IgD-negative memory B cell (primary cell): ENCODE measurements around the gene OR1E2. TPM values are rescaled to one million over a fixed set of nuclear protein-coding genes. Genes with fewer than 3 reads are reported as not detected.
A peak's percentile ranks its signal among the peaks of the same experiment; 100 is the strongest.
"Not testable (repeated sequence)": the region's sequence is repeated elsewhere in the genome, so short reads cannot be mapped to it uniquely, and the experiment has no call there.

Experiments
- H3K27ac Mint-ChIP-seq, 3 donors: one replicate each; pipeline ENCODE4 v1.8.0; 2020 to 2022; ENCODE audit warnings: mild to moderate bottlenecking in 3 of 3, mixed read lengths in 3 of 3, moderate library complexity in 1 of 3
- H3K27me3 Mint-ChIP-seq: one replicate; pipeline ENCODE4 v1.8.0; 2021; ENCODE audit warnings: mixed read lengths
- H3K36me3 Mint-ChIP-seq: one replicate; pipeline ENCODE4 v1.8.0; 2020; ENCODE audit warnings: mild to moderate bottlenecking, mixed read lengths
- H3K4me1 Mint-ChIP-seq, 3 donors: one replicate each; pipeline ENCODE4 v1.8.0; 2020 to 2022; ENCODE audit warnings: mixed read lengths in 3 of 3, mild to moderate bottlenecking in 1 of 3
- H3K4me3 Mint-ChIP-seq, 4 donors: one replicate each; pipeline ENCODE4 v1.8.0; 2020 to 2022; ENCODE audit warnings: mild to moderate bottlenecking in 4 of 4, mixed read lengths in 4 of 4, moderate library complexity in 3 of 4
- H3K9me3 Mint-ChIP-seq, 3 donors: one replicate each; pipeline ENCODE4 v1.8.0; 2020 to 2021; ENCODE audit warnings: mixed read lengths in 3 of 3, mild to moderate bottlenecking in 1 of 3
- polyA plus RNA-seq: library from polyadenylated mRNA; unstranded; fragments of 300-500 nt; fragmentation: Illumina TruSeq; gene quantifications from one replicate; pipeline ENCODE4 v1.2.3, GENCODE V29; 2021

The OR1E2 gene
- polyA plus RNA-seq, 1 donor from 2014 or later, result not detected

DNA sequence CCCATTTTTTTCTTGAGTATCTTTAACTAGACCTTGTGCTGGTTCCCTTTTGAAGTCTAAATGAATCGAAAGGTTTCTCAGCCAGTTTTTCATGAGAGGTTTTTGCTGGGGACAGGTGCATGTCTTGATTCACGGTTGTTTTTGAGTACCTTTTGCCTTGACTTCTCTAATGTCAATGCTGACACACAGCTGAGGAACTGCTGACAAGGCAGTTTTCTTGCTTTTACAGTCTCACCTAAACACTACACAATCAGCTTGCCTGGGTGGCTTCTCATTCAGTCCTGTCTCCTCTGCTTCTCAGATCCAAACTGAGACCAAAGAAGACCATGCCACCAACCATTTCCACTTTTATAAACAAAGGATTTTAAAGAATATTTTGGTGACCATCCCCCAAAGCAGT lies 15.4 kb downstream of the OR1E2 start:
- H3K4me1 Mint-ChIP-seq, result peaks cover 0 to 1% (median 0%) of the 10 kb centered on the region in 3 donors
- H3K9me3 Mint-ChIP-seq, result peaks cover 0 to 7% (median 0%) of the 10 kb centered on the region in 3 donors

DNA sequence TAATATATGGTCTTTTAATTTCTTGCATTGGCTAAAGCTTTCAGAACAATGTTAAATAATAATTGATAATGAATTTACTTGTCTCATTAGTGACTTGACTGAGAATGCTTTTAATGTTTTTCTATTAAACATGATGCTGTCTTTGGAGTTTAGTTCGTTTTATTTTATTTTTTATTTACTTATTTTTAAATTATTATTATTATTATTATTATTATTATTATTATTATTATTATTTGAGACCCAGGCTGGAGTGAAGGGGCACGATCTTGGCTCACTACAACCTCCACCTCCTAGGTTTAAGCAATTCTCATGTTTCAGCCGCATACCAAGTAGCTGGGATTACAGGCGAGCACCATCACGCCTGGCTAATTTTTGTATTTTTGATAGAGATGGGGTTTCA lies 18.0 kb downstream of the OR1E2 start:
- Mint-ChIP-seq H3K9me3 (peaks cover 0 to 7% (median 0%) of the 10 kb centered on the region in 3 donors), H3K4me1 (peaks cover 0 to 4% (median 3%) of the 10 kb centered on the region in 3 donors), H3K36me3 (no peaks in the 10 kb centered on the region), H3K27me3 (peaks cover 22% of the 10 kb centered on the region), H3K27ac (no peak overlapping the region), H3K4me3 (no peak overlapping the region)

More for the DNA sequence above, 15.4 kb downstream of the OR1E2 start:
- H3K27me3 Mint-ChIP-seq, result peaks cover 19% of the 10 kb centered on the region
- no peak overlapping the region for H3K27ac Mint-ChIP-seq
- H3K4me3 Mint-ChIP-seq, result peak overlapping the region in 1 of 4 donors; percentile 1
- no peaks in the 10 kb centered on the region for H3K36me3 Mint-ChIP-seq

DNA sequence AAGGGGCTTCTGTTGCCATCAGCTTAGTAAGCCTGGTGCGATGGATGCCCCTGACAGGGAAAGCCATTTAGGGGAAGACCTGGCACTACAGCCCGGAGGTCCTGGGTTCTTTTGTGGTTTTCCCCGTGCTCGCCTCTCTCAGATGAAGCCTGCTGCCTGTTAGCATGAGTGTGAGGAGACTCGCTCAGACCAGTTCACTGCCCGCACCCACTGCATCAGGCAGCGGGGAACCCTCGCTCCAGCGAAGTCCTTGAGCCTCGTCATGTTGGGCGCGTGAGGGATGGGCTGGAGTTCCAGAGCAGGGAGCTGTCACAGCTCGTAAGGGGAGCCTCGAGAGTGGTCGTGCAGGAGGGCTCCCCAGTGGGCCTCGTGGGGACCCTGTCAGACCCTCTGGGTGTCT lies 21.4 kb downstream of the OR1E2 start:
- H3K27ac Mint-ChIP-seq, H3K36me3 Mint-ChIP-seq, H3K4me3 Mint-ChIP-seq, H3K4me1 Mint-ChIP-seq: not testable (repeated sequence)
- peaks cover 8 to 11% (median 10%) of the 10 kb centered on the region in 3 donors for H3K9me3 Mint-ChIP-seq
- H3K27me3 Mint-ChIP-seq, result peaks cover 23% of the 10 kb centered on the region

DNA sequence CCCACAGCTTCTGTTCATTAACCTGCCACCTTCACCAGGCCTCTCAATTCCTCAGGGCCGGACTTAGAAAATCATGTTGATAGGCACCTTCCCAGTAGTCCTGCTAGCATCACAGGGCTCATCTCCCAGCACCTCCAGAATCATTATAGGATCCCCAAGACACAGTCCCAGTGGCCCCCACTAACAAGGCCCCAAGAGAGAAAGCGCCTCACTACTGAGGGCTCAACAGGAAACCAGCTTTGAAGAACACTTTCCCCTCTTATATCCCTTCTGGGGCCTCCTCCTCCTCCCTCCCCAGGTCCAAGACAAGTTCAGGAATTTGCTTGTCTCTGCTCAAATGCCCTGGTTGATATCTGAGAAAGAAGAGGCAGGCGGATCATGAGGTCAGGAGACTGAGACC lies 22.6 kb downstream of the OR1E2 start, which contains the start of gene OR3A3:
TSS of gene OR3A3 (plus strand) at position 301 of the 400 bp plus-strand sequence.
- Mint-ChIP-seq H3K27ac (no peak within 1 kb of the TSS), H3K36me3 (no peaks in the 10 kb centered on the region), H3K4me3 (no peak within 1 kb of the TSS), H3K9me3 (peaks cover 11 to 19% (median 15%) of the 10 kb centered on the region in 3 donors), H3K4me1 (peaks cover 0 to 4% (median 3%) of the 10 kb centered on the region in 3 donors), H3K27me3 (peaks cover 24% of the 10 kb centered on the region)

DNA sequence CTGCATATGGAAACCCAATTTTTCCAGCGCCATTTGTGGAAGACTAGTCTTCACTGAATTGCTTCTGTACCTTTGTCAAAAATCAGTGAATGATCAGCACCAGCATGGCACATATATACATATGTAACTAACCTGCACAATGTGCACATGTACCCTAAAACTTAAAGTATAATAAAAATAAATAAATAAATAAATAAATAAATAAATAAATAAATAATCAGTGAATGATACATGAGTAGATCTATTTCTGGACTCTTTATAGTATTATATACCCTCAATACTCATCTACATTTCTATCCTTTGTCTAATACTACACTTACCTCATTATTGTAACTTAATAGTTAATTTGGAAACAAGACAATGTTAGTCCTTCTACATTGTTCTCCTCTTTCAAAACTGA lies 29.8 kb downstream of the OR1E2 start:
- not testable (repeated sequence) for H3K36me3 Mint-ChIP-seq, H3K27ac Mint-ChIP-seq, H3K27me3 Mint-ChIP-seq, H3K4me3 Mint-ChIP-seq, H3K4me1 Mint-ChIP-seq
- H3K9me3 Mint-ChIP-seq, result peaks cover 8 to 20% (median 15%) of the 10 kb centered on the region in 3 donors

DNA sequence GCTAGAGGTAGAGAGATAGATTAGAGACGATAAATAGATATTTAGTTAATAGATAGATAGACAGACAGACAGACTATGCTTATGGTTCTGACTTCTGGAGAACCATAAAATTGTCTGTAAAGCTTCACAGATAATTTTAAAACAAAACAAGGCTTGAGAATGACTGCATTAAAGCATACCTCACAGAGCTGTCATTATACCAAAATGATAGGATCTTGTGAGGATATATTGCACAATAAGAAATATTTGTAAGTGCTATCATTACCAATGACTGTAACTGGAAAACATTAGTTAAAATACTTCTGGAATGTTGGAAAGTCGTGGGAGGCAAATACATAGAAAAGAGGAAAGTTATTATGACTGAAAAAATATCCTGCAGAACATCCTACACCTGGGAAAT lies 31.9 kb downstream of the OR1E2 start:
- no peak overlapping the region for H3K27ac Mint-ChIP-seq
- no peaks in the 10 kb centered on the region for H3K36me3 Mint-ChIP-seq
- H3K27me3 Mint-ChIP-seq, result no peaks in the 10 kb centered on the region
- no peaks in the 10 kb centered on the region for H3K4me1 Mint-ChIP-seq
- peaks cover 4 to 8% (median 4%) of the 10 kb centered on the region in 3 donors for H3K9me3 Mint-ChIP-seq
- H3K4me3 Mint-ChIP-seq, result no peak overlapping the region

DNA sequence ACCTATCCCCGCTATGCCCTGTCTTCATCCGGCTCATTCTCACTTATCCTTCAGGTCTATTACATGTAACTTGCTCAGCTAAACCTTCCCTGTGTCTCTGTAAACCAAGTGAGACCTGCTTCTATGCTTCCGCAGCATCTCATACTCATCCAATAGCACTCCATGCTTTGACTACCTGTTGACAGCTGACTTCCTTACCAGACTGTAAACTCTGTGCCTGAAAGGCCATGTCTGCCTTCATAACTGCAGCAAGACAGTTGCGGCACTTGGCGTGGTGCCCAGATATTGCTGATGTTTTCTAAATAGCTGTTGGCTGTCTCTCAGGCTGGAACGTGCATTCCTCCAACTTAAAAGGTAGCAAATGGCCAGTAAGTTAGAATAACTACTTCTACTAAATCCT lies 33.6 kb downstream of the OR1E2 start:
- Mint-ChIP-seq H3K9me3 (peaks cover 0 to 2% (median 2%) of the 10 kb centered on the region in 3 donors), H3K36me3 (no peaks in the 10 kb centered on the region), H3K4me3 (no peak overlapping the region), H3K4me1 (peaks cover 0 to 1% (median 0%) of the 10 kb centered on the region in 3 donors), H3K27ac (no peak overlapping the region), H3K27me3 (peaks cover 5% of the 10 kb centered on the region)

DNA sequence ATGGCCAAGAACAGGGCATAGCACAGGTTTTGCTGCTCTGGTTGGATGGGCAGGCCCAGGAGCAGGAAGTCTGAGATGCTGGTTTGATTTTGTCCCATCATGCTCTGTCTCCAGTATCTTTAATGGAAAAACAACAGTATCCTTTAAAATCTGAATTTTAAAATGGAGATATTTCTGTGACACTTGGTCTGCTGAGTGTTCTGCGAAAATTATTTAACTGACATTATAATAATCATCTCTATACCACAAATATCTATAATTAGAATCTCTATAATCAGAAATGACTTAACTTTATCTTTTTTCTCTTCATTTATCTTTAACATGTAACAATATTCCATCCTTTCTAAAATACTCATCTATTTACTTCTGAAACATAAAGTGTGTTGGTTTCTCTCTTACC lies 35.3 kb downstream of the OR1E2 start, which contains the start of gene OR1E1:
TSS of gene OR1E1 (minus strand) at position 101 of the 400 bp plus-strand sequence. CDS start at position 101, 0 bp downstream.
- H3K4me1 Mint-ChIP-seq, result peaks cover 0 to 1% (median 0%) of the 10 kb centered on the region in 3 donors
- no peak within 1 kb of the TSS for H3K4me3 Mint-ChIP-seq
- H3K9me3 Mint-ChIP-seq, result peaks cover 0 to 4% (median 2%) of the 10 kb centered on the region in 3 donors
- H3K27me3 Mint-ChIP-seq, result peaks cover 9% of the 10 kb centered on the region
- H3K27ac Mint-ChIP-seq, result no peak within 1 kb of the TSS
- peaks cover 1% of the 10 kb centered on the region for H3K36me3 Mint-ChIP-seq

DNA sequence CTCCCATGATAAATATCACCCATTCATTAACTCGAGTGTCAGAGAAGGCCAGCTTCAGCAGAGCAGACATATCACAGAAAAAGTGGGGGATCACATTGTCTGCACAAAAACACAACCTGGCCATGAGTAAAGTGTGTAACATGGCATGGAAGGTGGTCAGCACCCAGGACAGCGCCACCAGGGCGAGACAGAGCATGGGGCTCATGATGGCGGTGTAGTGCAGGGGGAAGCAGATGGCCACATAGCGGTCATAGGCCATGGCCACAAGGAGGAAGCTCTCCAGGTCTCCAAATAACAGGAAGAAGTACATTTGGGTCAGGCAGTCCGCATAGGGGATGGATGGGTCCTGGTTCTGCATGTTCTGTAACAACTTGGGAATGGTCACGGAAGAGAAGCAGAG lies 35.8 kb downstream of the OR1E2 start:
- not testable (repeated sequence) for H3K27me3 Mint-ChIP-seq, H3K27ac Mint-ChIP-seq, H3K4me1 Mint-ChIP-seq, H3K36me3 Mint-ChIP-seq, H3K4me3 Mint-ChIP-seq, H3K9me3 Mint-ChIP-seq

DNA sequence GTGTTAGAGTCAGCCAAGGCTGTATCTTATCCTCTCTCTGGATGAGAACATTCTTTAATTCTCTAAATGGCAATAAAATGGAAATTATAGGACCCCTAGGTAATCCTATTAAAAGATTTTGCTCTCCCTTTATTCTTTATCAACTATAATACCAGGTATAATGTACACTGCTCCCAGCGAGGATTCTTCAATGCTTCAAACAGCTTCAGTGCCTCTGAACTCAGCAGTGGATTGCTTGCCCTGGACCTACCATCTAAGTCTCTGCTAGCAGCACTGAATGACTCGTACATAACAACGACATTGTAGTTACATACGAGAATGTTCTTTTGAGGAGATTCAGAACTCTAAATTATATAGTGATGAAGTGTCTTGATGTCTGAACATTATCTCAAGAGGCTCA lies 43.9 kb downstream of the OR1E2 start:
- Mint-ChIP-seq H3K9me3 (peaks cover 4 to 12% (median 4%) of the 10 kb centered on the region in 3 donors), H3K27me3 (peaks cover 22% of the 10 kb centered on the region), H3K4me1 (peaks cover 0 to 1% (median 0%) of the 10 kb centered on the region in 3 donors), H3K4me3 (peak overlapping the region in 1 of 4 donors; percentile 25), H3K27ac (no peak overlapping the region), H3K36me3 (peaks cover under 1% of the 10 kb centered on the region)

DNA sequence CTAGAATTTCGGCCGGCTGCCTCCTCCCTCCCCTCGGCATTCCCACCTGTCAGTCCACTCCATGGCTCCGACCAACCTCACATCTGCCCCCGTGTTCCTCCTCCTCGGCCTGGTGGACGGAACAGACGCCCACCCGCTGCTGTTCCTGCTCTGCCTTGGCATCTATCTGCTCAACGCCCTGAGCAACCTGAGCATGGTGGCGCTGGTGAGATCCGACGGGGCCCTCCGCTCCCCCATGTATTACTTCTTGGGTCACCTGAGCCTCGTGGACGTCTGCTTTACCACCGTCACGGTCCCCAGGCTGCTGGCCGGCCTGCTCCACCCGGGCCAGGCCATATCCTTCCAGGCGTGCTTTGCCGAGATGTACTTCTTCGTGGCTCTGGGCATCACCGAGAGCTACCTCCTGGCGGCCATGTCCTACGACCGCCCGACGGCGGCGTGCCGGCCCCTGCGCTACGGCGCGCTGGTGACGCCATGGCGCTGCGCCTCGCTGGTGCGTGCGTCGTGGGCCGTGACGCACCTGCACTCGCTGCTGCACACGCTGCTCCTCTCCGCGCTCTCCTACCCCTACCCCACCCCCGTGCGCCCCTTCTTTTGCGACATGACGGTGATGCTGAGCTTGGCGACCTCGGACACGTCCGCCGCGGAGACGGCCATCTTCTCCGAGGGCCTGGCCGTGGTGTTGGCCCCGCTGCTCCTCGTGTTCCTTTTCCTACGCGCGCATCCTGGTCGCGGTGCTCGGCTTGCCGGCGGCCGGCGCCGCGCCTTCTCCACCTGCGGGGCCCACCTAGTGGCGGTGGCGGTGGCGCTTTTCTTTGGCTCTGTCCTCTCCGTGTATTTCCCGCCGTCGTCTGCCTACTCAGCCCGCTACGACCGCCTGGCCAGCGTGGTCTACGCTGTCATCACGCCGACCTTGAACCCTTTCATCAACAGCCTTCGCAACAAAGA lies 47.5 kb downstream of the OR1E2 start, which contains the start of gene OR3A2:
TSS of gene OR3A2 (minus strand) at position 440 of the 948 bp plus-strand sequence.
- Mint-ChIP-seq H3K9me3 (peaks cover 1 to 6% (median 4%) of the 10 kb centered on the region in 3 donors), H3K27me3 (peaks cover 28% of the 10 kb centered on the region), H3K4me3 (peak within 1 kb of the TSS; percentile 17 to 91 (median 74)), H3K4me1 (peaks cover 0 to 7% (median 1%) of the 10 kb centered on the region in 3 donors), H3K27ac (no peak within 1 kb of the TSS), H3K36me3 (no peaks in the 10 kb centered on the region)

Other genes with a start within 250 kb of the OR1E2 start
- not detected for gene OR1A2, start 236.3 kb downstream of the OR1E2 start, polyA plus RNA-seq
- gene OR1A1, start 226.2 kb downstream of the OR1E2 start, polyA plus RNA-seq, result not detected
- 0.64 TPM for gene OR3A1, start 135.5 kb downstream of the OR1E2 start, polyA plus RNA-seq
- 1.7 TPM for gene OR3A2, start 47.5 kb downstream of the OR1E2 start, polyA plus RNA-seq
- not detected for gene OR1E1, start 35.4 kb downstream of the OR1E2 start, polyA plus RNA-seq
- not detected for gene OR3A3, start 22.5 kb downstream of the OR1E2 start, polyA plus RNA-seq
- gene SPATA22, start 38.0 kb upstream of the OR1E2 start, polyA plus RNA-seq, result not detected
- not detected for gene ASPA, start 42.2 kb upstream of the OR1E2 start, polyA plus RNA-seq
- gene TRPV3, start 124.0 kb upstream of the OR1E2 start, polyA plus RNA-seq, result 2.2 TPM
- 2.5 TPM for gene TRPV1, start 175.6 kb upstream of the OR1E2 start, polyA plus RNA-seq
- gene SHPK, start 202.4 kb upstream of the OR1E2 start, polyA plus RNA-seq, result 7.0 TPM
- 13.0 TPM for gene CTNS, start 202.9 kb upstream of the OR1E2 start, polyA plus RNA-seq
- 72.1 TPM for gene TAX1BP3, start 234.7 kb upstream of the OR1E2 start, polyA plus RNA-seq
- gene EMC6, start 235.0 kb upstream of the OR1E2 start, polyA plus RNA-seq, result 81.8 TPM